MCF 10A (cell line): Measurements from ENCODE around the gene DTD1. TPM values are rescaled to one million over a fixed set of nuclear protein-coding genes. Genes with fewer than 3 reads are reported as not detected.

Experiments used
- BruUV-seq: library from RNA; stranded (reverse); fragments of 400-500 nt; replicated peaks from 2 replicates; lab custom pipeline; 2021; lab: Mats Ljungman, UMichigan
- CTCF ChIA-PET: fragments of 300-600 bp; sonication (Branson Sonifier 250); formaldehyde crosslinking; extraction: SDS; loops from one replicate; lab custom pipeline; 2021; ENCODE audit warnings: antibody characterized with exemption, inconsistent platforms; lab: Yijun Ruan, JAX
- POLR2A ChIA-PET: fragments of 300-600, 350-650 bp; sonication (Branson Sonifier 250); formaldehyde crosslinking; extraction: SDS; loops from one replicate; lab custom pipeline; 2020; ENCODE audit warnings: antibody characterized with exemption, inconsistent platforms; lab: Yijun Ruan, JAX
- DNase-seq: peaks from one replicate; pipeline ENCODE4 v3.0.0-alpha.2; 2018; ENCODE audit not compliant: unreplicated experiment
- H3K27ac Mint-ChIP-seq: one replicate; pipeline ENCODE4 v1.8.0; 2022; ENCODE audit warnings: mild to moderate bottlenecking, low read depth, mixed read lengths; ENCODE audit not compliant: unreplicated experiment
- H3K27me3 Mint-ChIP-seq: one replicate; pipeline ENCODE4 v1.8.0; 2022; ENCODE audit warnings: mixed read lengths; ENCODE audit not compliant: insufficient read depth, unreplicated experiment
- H3K36me3 Mint-ChIP-seq: one replicate; pipeline ENCODE4 v1.8.0; 2022; ENCODE audit warnings: mild to moderate bottlenecking, moderate library complexity, mixed read lengths; ENCODE audit not compliant: insufficient read depth, unreplicated experiment
- H3K4me1 Mint-ChIP-seq: one replicate; pipeline ENCODE4 v1.8.0; 2022; ENCODE audit warnings: mixed read lengths; ENCODE audit not compliant: insufficient read depth, unreplicated experiment
- H3K4me3 Mint-ChIP-seq: one replicate; pipeline ENCODE4 v1.8.0; 2022; ENCODE audit warnings: mild to moderate bottlenecking, moderate library complexity, mixed read lengths; ENCODE audit not compliant: unreplicated experiment
- H3K9me3 Mint-ChIP-seq: one replicate; pipeline ENCODE4 v1.8.0; 2022; ENCODE audit warnings: mixed read lengths; ENCODE audit not compliant: unreplicated experiment
- intact Hi-C: fragments of 100-400 bp; cut with micrococcal nuclease; formaldehyde crosslinking; loops from 2 replicates; pipeline ENCODE4 v1.14.1; 2022
- total RNA-seq: library from RNA; stranded (reverse); gene quantifications from 2 replicates; pipeline ENCODE4 v1.2.3, GENCODE V29; 2022
- TF ChIP-seq, protein P1 (sequence below): fragments of 200-600 bp; IDR thresholded peaks from one replicate; pipeline ENCODE4 v1.8.0; 2022; ENCODE audit warnings: antibody characterized with exemption, mild to moderate bottlenecking; ENCODE audit not compliant: unreplicated experiment

Gene DTD1
- total RNA-seq, 1 experiment from 2014 or later: 101 TPM

DNA sequence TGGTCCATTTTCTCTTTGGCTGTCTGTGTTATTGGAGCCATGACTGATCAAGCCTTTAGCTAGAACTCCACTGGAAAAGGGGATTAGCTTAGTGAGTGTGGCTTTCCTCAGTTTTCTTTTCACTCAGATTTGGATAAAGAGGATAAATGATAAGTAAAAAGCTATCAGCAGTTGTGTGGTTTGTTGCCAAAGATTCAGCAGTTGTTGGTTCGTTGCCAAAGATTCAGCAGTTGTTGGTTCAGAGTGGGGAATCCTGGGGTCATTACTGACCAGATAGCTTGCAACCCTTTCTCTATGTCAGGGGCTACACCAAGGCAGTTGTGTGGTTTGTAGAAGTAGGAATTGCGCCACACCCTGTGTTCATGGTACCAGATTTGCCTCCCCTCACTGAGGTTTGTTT lies 118.1 kb downstream of the DTD1 start:
- no peak for DNase-seq
- Mint-ChIP-seq H3K36me3 (no peaks in the 10 kb centered on the region), H3K9me3 (no peaks in the 10 kb centered on the region), H3K27me3 (no peaks in the 10 kb centered on the region), H3K4me3 (no peak overlapping the region), H3K4me1 (peaks cover 14% of the 10 kb centered on the region), H3K27ac (no peak overlapping the region)
- no TSS peak for BruUV-seq
- ChIA-PET POLR2A (no interaction called here), CTCF (interaction anchor here (0.7 kb wide), 1 partner anchor 25 kb away, joined by 3 read pairs; no protein-coding TSS in a partner anchor)
- intact Hi-C loops: no loop called here
- TF ChIP-seq, protein P1, sequence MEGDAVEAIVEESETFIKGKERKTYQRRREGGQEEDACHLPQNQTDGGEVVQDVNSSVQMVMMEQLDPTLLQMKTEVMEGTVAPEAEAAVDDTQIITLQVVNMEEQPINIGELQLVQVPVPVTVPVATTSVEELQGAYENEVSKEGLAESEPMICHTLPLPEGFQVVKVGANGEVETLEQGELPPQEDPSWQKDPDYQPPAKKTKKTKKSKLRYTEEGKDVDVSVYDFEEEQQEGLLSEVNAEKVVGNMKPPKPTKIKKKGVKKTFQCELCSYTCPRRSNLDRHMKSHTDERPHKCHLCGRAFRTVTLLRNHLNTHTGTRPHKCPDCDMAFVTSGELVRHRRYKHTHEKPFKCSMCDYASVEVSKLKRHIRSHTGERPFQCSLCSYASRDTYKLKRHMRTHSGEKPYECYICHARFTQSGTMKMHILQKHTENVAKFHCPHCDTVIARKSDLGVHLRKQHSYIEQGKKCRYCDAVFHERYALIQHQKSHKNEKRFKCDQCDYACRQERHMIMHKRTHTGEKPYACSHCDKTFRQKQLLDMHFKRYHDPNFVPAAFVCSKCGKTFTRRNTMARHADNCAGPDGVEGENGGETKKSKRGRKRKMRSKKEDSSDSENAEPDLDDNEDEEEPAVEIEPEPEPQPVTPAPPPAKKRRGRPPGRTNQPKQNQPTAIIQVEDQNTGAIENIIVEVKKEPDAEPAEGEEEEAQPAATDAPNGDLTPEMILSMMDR: no peak

DNA sequence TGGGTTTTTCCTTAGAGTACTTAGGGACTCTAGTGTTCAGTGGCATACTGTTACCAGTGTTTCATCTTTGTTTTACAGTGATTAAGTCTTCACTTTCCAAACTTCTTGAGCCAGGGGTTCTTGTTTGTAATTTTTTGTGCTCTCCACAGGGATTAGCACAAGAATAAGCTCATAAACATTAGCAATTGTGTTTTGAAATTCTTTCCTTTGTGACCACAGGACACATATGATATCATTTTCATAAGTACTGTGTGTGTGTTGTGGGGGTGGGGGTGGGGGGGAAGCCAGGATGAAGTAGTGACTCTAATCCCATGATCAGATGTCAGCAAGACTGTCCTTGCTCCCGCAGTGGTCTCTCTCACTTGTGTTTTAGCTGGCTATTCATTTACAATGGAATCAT lies 124.3 kb downstream of the DTD1 start:
- POLR2A ChIA-PET: no interaction called here
- DNase-seq: no peak
- H3K27me3 Mint-ChIP-seq: no peaks in the 10 kb centered on the region
- H3K4me1 Mint-ChIP-seq: no peaks in the 10 kb centered on the region
- intact Hi-C loops: no loop called here
- no peak overlapping the region for H3K4me3 Mint-ChIP-seq
- TF ChIP-seq, protein P1: no peak
- CTCF ChIA-PET: interaction anchor here (1.6 kb wide), 1 partner anchor 80 kb away, joined by 5 read pairs; no protein-coding TSS in a partner anchor
- no peaks in the 10 kb centered on the region for H3K9me3 Mint-ChIP-seq
- H3K27ac Mint-ChIP-seq: no peak overlapping the region
- BruUV-seq: no TSS peak
- H3K36me3 Mint-ChIP-seq: no peaks in the 10 kb centered on the region

DNA sequence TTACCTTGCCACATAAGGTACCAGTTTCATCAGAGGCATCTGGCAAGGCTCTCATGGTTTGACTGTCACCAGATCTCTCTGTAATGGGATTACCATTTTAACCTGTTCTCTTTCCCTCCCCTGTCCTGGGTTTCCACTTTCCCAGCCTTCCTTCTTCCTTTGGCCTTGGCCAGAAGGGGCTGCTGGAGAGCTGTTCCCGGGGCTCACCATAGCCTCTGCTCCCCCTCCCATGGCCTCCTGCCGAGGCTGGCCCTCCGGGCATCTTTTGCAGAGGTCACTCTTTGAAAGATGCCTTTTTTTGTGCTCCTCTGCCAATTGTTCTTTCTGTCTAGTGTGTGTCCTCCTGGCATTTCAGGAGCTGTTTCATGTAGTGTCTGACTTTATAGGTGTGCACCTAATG lies 125.0 kb downstream of the DTD1 start:
- BruUV-seq: no TSS peak
- no peaks in the 10 kb centered on the region for H3K4me1 Mint-ChIP-seq
- H3K4me3 Mint-ChIP-seq: no peak overlapping the region
- TF ChIP-seq, protein P1: no peak
- DNase-seq: no peak
- intact Hi-C loops: no loop called here
- H3K27me3 Mint-ChIP-seq: no peaks in the 10 kb centered on the region
- H3K36me3 Mint-ChIP-seq: no peaks in the 10 kb centered on the region
- no peaks in the 10 kb centered on the region for H3K9me3 Mint-ChIP-seq
- ChIA-PET POLR2A (no interaction called here), CTCF (interaction anchor here (0.6 to 1.6 kb wide), 3 partner anchors 80 to 1141 kb away, joined by 3 to 5 read pairs (median 4); no protein-coding TSS in a partner anchor)
- no peak overlapping the region for H3K27ac Mint-ChIP-seq

DNA sequence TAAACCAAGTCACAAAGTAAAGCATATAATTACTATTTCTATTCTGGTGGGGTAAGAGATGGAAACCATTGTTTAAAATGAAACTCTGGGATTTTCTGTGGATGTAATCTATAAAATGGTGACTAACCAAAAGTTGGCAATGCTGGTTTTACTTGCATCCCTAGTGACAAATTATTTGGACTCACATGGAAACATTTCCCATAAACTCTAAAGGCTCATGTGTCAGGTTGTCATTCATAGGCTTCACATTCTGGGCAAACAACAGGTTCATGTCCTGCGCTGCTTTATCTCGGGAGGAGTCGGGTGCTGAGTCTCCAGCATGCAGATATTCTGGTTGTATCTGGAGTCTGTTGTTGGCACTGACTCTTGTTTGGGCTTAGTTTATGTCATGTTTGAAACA lies 127.7 kb downstream of the DTD1 start:
- no TSS peak for BruUV-seq
- DNase-seq: no peak
- ChIA-PET CTCF (interaction anchor here (0.6 to 2.0 kb wide), 2 partner anchors 83 to 196 kb away, joined by 4 to 5 read pairs; no protein-coding TSS in a partner anchor), POLR2A (no interaction called here)
- H3K27me3 Mint-ChIP-seq: no peaks in the 10 kb centered on the region
- no peak overlapping the region for H3K27ac Mint-ChIP-seq
- no peaks in the 10 kb centered on the region for H3K4me1 Mint-ChIP-seq
- H3K9me3 Mint-ChIP-seq: no peaks in the 10 kb centered on the region
- intact Hi-C loops: no loop called here
- TF ChIP-seq, protein P1: no peak
- H3K36me3 Mint-ChIP-seq: no peaks in the 10 kb centered on the region
- H3K4me3 Mint-ChIP-seq: no peak overlapping the region
